Activated CD4-positive, alpha-beta T cell treated with anti-CD3 and anti-CD28 coated beads, Interleukin-2, amount 10 ng/mL, durations not matched to agents 24 days and 14 days (primary cell): Measurements from ENCODE around the gene NMNAT2. TPM values are rescaled to one million over a fixed set of nuclear protein-coding genes. Genes with fewer than 3 reads are reported as not detected.
"Not testable (repeated sequence)": the region's sequence is repeated elsewhere in the genome, so short reads cannot be mapped to it uniquely, and the experiment has no call there.

Source experiments
- DNase-seq: peaks from one replicate; pipeline ENCODE4 v3.0.0; 2022
- H3K27ac Mint-ChIP-seq: one replicate; pipeline ENCODE4 v1.8.0; 2022; ENCODE audit warnings: mild to moderate bottlenecking, mixed read lengths
- H3K27me3 Mint-ChIP-seq: one replicate; pipeline ENCODE4 v1.8.0; 2022; ENCODE audit warnings: mixed read lengths
- H3K36me3 Mint-ChIP-seq: one replicate; pipeline ENCODE4 v1.8.0; 2022; ENCODE audit warnings: low read depth, mild to moderate bottlenecking, mixed read lengths
- H3K4me1 Mint-ChIP-seq: one replicate; pipeline ENCODE4 v1.8.0; 2021; ENCODE audit warnings: mixed read lengths
- H3K4me3 Mint-ChIP-seq: one replicate; pipeline ENCODE4 v1.8.0; 2022; ENCODE audit warnings: mild to moderate bottlenecking, moderate library complexity, mixed read lengths
- H3K9me3 Mint-ChIP-seq: one replicate; pipeline ENCODE4 v1.8.0; 2021; ENCODE audit warnings: mixed read lengths
- intact Hi-C: fragments of 100-400 bp; cut with micrococcal nuclease; formaldehyde crosslinking; loops from one replicate; pipeline ENCODE4 v1.15.1; 2023
- total RNA-seq: library from RNA; stranded (reverse); gene quantifications from 2 replicates; pipeline ENCODE4 v1.2.3, GENCODE V29; 2022

NMNAT2 gene
- total RNA-seq, 1 donor from 2014 or later: not detected

- Mint-ChIP-seq H3K4me3 (no peak overlapping the region), H3K36me3 (no peaks in the 10 kb centered on the region), H3K9me3 (no peaks in the 10 kb centered on the region), H3K27me3 (peaks cover 31% of the 10 kb centered on the region), H3K27ac (no peak overlapping the region), H3K4me1 (no peaks in the 10 kb centered on the region)
- intact Hi-C loops: no loop called here
- DNase-seq: no peak
These were observed 13.7 kb downstream of the NMNAT2 start for GRCh38 chr1:183404476-183404875.

GRCh38 chr1:183403498-183403897, 14.7 kb downstream of the NMNAT2 start:
- no peak for DNase-seq
- Mint-ChIP-seq H3K27ac (no peak overlapping the region), H3K4me1 (no peaks in the 10 kb centered on the region), H3K4me3 (no peak overlapping the region), H3K27me3 (peaks cover 33% of the 10 kb centered on the region), H3K9me3 (no peaks in the 10 kb centered on the region), H3K36me3 (no peaks in the 10 kb centered on the region)
- intact Hi-C loops: no loop called here

- H3K4me1 Mint-ChIP-seq, H3K27ac Mint-ChIP-seq, H3K9me3 Mint-ChIP-seq, H3K4me3 Mint-ChIP-seq, H3K36me3 Mint-ChIP-seq, intact Hi-C loops, DNase-seq: not testable (repeated sequence)
- H3K27me3 Mint-ChIP-seq: peaks cover 39% of the 10 kb centered on the region
These were observed 16.6 kb downstream of the NMNAT2 start for GRCh38 chr1:183401565-183401964.

GRCh38 chr1:183394435-183394834, 23.7 kb downstream of the NMNAT2 start:
- Mint-ChIP-seq H3K27ac (no peak overlapping the region), H3K27me3 (peaks cover 25% of the 10 kb centered on the region), H3K4me1 (no peaks in the 10 kb centered on the region), H3K4me3 (no peak overlapping the region), H3K9me3 (no peaks in the 10 kb centered on the region), H3K36me3 (no peaks in the 10 kb centered on the region)
- DNase-seq: no peak
- intact Hi-C loops: no loop called here

- H3K36me3 Mint-ChIP-seq: no peaks in the 10 kb centered on the region
- no peak overlapping the region for H3K4me3 Mint-ChIP-seq
- intact Hi-C loops: no loop called here
- H3K27ac Mint-ChIP-seq: no peak overlapping the region
- no peaks in the 10 kb centered on the region for H3K4me1 Mint-ChIP-seq
- peaks cover 14% of the 10 kb centered on the region for H3K27me3 Mint-ChIP-seq
- DNase-seq: no peak
- H3K9me3 Mint-ChIP-seq: no peaks in the 10 kb centered on the region
These were observed 26.3 kb downstream of the NMNAT2 start for GRCh38 chr1:183391863-183392262.

GRCh38 chr1:183390561-183390960, 27.6 kb downstream of the NMNAT2 start:
- Mint-ChIP-seq H3K4me3 (no peak overlapping the region), H3K4me1 (no peaks in the 10 kb centered on the region), H3K27me3 (peaks cover 15% of the 10 kb centered on the region), H3K27ac (no peak overlapping the region), H3K9me3 (no peaks in the 10 kb centered on the region), H3K36me3 (no peaks in the 10 kb centered on the region)
- no peak for DNase-seq
- intact Hi-C loops: no loop called here

- H3K4me1 Mint-ChIP-seq: no peaks in the 10 kb centered on the region
- no peaks in the 10 kb centered on the region for H3K36me3 Mint-ChIP-seq
- no peaks in the 10 kb centered on the region for H3K9me3 Mint-ChIP-seq
- peaks cover 6% of the 10 kb centered on the region for H3K27me3 Mint-ChIP-seq
- H3K4me3 Mint-ChIP-seq: no peak overlapping the region
- intact Hi-C loops: no loop called here
- H3K27ac Mint-ChIP-seq: no peak overlapping the region
- DNase-seq: no peak
These were observed 29.4 kb downstream of the NMNAT2 start for GRCh38 chr1:183388735-183389134.

- Mint-ChIP-seq H3K4me1 (no peaks in the 10 kb centered on the region), H3K36me3 (no peaks in the 10 kb centered on the region), H3K27me3 (peaks cover 15% of the 10 kb centered on the region), H3K4me3 (no peak overlapping the region), H3K9me3 (no peaks in the 10 kb centered on the region), H3K27ac (no peak overlapping the region)
- DNase-seq: no peak
- intact Hi-C loops: no loop called here
These were observed 32.6 kb downstream of the NMNAT2 start for GRCh38 chr1:183385340-183386144.

- Mint-ChIP-seq H3K4me1 (no peaks in the 10 kb centered on the region), H3K36me3 (no peaks in the 10 kb centered on the region), H3K27me3 (peaks cover 20% of the 10 kb centered on the region), H3K4me3 (no peak overlapping the region), H3K27ac (no peak overlapping the region), H3K9me3 (peaks cover 3% of the 10 kb centered on the region)
- intact Hi-C loops: no loop called here
- DNase-seq: no peak
These were observed 38.2 kb downstream of the NMNAT2 start for GRCh38 chr1:183379951-183380350.

GRCh38 chr1:183375381-183375780, 42.8 kb downstream of the NMNAT2 start:
- DNase-seq: no peak

GRCh38 chr1:183374825-183375224, 43.4 kb downstream of the NMNAT2 start:
- Mint-ChIP-seq H3K4me3 (no peak overlapping the region), H3K4me1 (no peaks in the 10 kb centered on the region), H3K36me3 (no peaks in the 10 kb centered on the region), H3K9me3 (peaks cover 3% of the 10 kb centered on the region), H3K27me3 (peaks cover 11% of the 10 kb centered on the region), H3K27ac (no peak overlapping the region)
- no peak for DNase-seq
- intact Hi-C loops: no loop called here

More at GRCh38 chr1:183375381-183375780, 42.8 kb downstream of the NMNAT2 start:
- no peaks in the 10 kb centered on the region for H3K36me3 Mint-ChIP-seq
- no peak overlapping the region for H3K27ac Mint-ChIP-seq
- H3K4me1 Mint-ChIP-seq: no peaks in the 10 kb centered on the region
- H3K9me3 Mint-ChIP-seq: peaks cover 3% of the 10 kb centered on the region
- H3K4me3 Mint-ChIP-seq: no peak overlapping the region
- intact Hi-C loops: no loop called here
- H3K27me3 Mint-ChIP-seq: peaks cover 10% of the 10 kb centered on the region

- intact Hi-C loops: no loop called here
- H3K4me3 Mint-ChIP-seq: no peak overlapping the region
- peaks cover 3% of the 10 kb centered on the region for H3K9me3 Mint-ChIP-seq
- no peaks in the 10 kb centered on the region for H3K4me1 Mint-ChIP-seq
- no peaks in the 10 kb centered on the region for H3K36me3 Mint-ChIP-seq
- H3K27me3 Mint-ChIP-seq: peaks cover 18% of the 10 kb centered on the region
- no peak for DNase-seq
- H3K27ac Mint-ChIP-seq: no peak overlapping the region
These were observed 45.5 kb downstream of the NMNAT2 start for GRCh38 chr1:183372586-183373230.

GRCh38 chr1:183370399-183371058, 47.7 kb downstream of the NMNAT2 start:
- H3K27me3 Mint-ChIP-seq: peaks cover 11% of the 10 kb centered on the region
- H3K4me1 Mint-ChIP-seq: no peaks in the 10 kb centered on the region
- H3K36me3 Mint-ChIP-seq: no peaks in the 10 kb centered on the region
- H3K27ac Mint-ChIP-seq: no peak overlapping the region
- H3K4me3 Mint-ChIP-seq: no peak overlapping the region
- intact Hi-C loops: no loop called here
- no peaks in the 10 kb centered on the region for H3K9me3 Mint-ChIP-seq
- DNase-seq: no peak
